Activated naive CD8-positive, alpha-beta T cell (primary cell): ENCODE measurements around the gene GSG1L2.

Experiments used
- H3K27ac Mint-ChIP-seq: one replicate; pipeline ENCODE4 v1.8.0; 2021; ENCODE audit warnings: mixed read lengths
- H3K27me3 Mint-ChIP-seq: one replicate; pipeline ENCODE4 v1.8.0; 2021; ENCODE audit warnings: mixed read lengths
- H3K36me3 Mint-ChIP-seq: one replicate; pipeline ENCODE4 v1.8.0; 2021; ENCODE audit warnings: mixed read lengths
- H3K4me1 Mint-ChIP-seq: one replicate; pipeline ENCODE4 v1.8.0; 2021; ENCODE audit warnings: low read depth, mixed read lengths
- H3K4me3 Mint-ChIP-seq: one replicate; pipeline ENCODE4 v1.8.0; 2021; ENCODE audit warnings: mild to moderate bottlenecking, mixed read lengths
- H3K9me3 Mint-ChIP-seq: one replicate; pipeline ENCODE4 v1.8.0; 2021; ENCODE audit warnings: low read depth, mixed read lengths

The GSG1L2 gene

DNA sequence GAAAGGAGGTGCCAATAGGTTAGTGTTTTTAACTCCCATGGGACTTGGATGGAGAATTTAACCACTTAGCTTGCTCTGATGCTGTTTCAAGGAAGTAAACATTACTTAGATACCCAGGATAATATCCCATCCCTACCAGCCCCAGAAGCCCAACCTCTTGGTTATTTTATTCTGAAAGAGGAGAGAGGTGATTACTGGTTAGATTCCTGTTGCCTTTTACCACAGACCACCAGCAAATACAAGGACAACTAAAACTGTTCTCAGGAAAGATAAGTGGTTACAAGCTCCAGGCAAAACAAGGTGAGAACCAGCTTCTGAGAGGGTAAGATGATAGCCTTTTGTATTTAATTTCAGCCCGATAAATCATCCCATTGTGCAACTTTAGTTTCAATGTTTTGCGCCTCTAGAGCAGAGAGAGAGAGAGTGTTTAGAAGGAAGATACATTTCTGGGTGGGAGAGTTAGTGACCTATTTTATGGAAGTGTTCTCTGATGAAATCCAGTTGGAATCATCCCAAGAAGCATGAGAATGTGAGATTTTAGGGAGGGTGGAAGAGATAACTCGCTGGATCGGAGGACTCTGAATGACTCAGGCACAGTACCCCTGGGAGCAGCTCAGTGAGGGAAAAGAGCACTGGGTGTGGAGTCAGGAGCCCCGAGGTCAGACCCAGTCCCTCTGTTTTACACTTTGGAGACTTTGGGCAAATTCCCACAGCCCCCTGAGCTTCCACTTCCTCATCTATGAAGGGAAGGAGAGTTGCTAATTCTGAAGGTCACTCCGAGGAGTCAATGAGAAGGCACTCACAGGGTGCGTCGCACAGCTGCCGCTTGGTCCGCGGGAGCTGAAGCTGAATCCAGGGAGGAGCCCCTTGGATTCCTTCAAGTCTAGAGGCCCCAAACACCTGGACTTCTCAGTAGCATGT, 15.9 kb upstream of the GSG1L2 start:
- H3K27me3 Mint-ChIP-seq, result peaks cover 2% of the 10 kb centered on the region
- no peak overlapping the region for H3K4me3 Mint-ChIP-seq
- H3K9me3 Mint-ChIP-seq, result no peaks in the 10 kb centered on the region
- H3K27ac Mint-ChIP-seq, result no peak overlapping the region
- no peaks in the 10 kb centered on the region for H3K36me3 Mint-ChIP-seq
- no peaks in the 10 kb centered on the region for H3K4me1 Mint-ChIP-seq

DNA sequence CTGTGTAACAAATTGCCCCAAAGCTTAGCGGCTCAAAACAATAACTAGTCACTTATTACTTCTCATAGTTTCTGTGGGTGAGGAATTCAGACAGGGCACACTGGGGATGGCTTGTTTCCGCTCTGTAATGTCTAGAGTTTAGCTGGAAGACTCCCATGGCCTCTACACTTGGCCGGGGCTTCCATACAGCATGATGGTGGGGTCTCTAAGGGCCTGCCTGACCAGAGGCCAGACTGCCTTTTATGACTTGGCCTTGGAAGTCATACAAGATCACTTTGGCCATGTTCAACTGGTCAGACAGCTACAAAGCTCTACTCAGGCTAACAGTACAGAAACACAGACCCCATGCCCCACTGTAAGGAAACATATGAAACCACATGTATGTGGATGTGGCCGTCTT, 12.0 kb upstream of the GSG1L2 start:
- H3K4me1 Mint-ChIP-seq, result no peaks in the 10 kb centered on the region
- no peaks in the 10 kb centered on the region for H3K9me3 Mint-ChIP-seq
- H3K27ac Mint-ChIP-seq, result no peak overlapping the region

DNA sequence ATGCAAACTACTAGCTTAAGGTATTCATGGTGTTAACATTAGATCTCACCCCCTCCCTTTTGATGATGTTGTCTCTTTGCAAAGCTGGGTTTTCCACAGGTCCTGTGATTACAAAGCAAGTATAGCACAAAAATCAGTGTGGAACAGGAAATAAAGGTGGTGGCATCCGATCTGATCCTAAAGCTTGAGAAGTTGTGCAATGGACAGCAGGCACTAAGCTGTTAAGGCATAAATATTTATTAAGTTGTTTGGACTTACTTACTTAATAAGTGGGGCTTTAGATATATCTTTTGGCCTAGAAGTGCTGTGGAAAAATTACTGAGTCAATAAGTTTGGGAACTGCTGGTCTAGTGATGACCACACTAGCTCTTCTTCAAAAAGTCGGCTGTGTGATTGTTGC, 8.8 kb upstream of the GSG1L2 start:
- H3K4me3 Mint-ChIP-seq, result no peak overlapping the region
- no peak overlapping the region for H3K27ac Mint-ChIP-seq
- peaks cover 2% of the 10 kb centered on the region for H3K27me3 Mint-ChIP-seq
- no peaks in the 10 kb centered on the region for H3K9me3 Mint-ChIP-seq
- H3K36me3 Mint-ChIP-seq, result no peaks in the 10 kb centered on the region
- no peaks in the 10 kb centered on the region for H3K4me1 Mint-ChIP-seq

More for the DNA sequence above, 12.0 kb upstream of the GSG1L2 start:
- H3K36me3 Mint-ChIP-seq, result no peaks in the 10 kb centered on the region
- H3K4me3 Mint-ChIP-seq, result no peak overlapping the region
- H3K27me3 Mint-ChIP-seq, result no peaks in the 10 kb centered on the region

DNA sequence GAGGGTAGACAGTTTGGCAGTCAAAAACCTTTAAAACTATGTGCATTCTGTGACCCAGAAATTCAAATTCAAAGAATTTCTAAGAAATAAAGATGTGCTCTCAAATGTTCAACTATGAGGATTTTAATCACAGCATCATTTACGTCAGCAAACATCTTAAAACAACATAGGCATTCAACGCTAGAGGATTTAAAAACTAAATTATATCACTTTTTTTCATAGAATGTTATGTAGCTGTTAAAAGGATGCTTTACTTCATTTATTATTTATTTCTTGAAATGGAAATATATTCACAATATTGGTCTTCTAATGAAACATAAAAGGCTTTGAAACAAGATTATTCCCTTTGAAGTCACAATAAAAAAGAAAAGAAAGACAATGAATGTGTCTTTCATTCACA, 7.5 kb upstream of the GSG1L2 start:
- no peaks in the 10 kb centered on the region for H3K9me3 Mint-ChIP-seq
- H3K36me3 Mint-ChIP-seq, result no peaks in the 10 kb centered on the region
- no peak overlapping the region for H3K27ac Mint-ChIP-seq
- no peaks in the 10 kb centered on the region for H3K4me1 Mint-ChIP-seq
- peaks cover 6% of the 10 kb centered on the region for H3K27me3 Mint-ChIP-seq
- no peak overlapping the region for H3K4me3 Mint-ChIP-seq

DNA sequence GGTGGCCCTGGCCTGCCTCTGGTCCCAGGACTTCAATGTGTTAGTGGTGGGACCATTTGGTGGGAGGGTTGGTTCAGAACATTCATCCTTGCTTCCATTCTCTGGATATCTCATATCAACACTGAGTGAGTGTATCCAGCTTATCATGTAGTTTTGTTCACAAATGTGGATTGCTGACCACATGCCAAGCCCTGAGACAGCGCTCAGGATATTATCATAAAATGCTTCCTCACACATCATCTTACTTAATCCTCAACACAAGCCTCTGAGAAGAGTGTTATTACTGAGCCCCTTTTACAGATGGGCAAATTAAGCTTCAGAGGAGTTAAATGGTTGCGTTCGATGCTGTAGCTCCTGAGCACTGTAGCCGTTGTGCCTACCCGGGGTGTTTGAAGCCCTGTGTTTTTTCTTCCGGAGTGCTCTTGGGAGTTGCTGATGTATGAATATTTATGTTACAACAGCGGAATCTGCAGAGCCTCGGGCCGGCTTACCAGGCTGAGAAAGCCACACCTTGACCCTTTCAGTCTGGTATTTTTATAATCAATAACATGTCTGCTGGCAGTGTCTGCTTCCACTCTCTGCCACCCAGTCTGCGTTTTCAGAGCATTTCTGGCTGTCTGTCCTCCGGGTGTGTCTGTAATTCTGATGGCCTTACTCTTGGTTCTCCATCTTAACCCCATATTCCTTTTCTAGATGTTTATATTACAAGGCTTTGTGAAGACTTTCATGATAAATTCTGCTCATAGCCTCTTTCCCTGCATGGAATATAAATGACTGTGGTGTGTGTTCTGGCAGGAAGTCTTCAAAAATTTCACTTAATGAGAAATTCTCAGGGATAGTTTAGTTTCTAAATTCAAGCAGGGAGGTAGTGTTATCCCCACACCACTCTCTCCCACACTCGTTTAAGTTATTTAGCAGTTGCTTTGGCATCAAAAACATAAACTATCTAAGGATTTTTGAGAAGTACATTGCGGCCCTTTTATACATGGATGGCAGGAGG, 6.7 kb upstream of the GSG1L2 start:
- no peak overlapping the region for H3K4me3 Mint-ChIP-seq
- no peaks in the 10 kb centered on the region for H3K9me3 Mint-ChIP-seq
- peaks cover 6% of the 10 kb centered on the region for H3K27me3 Mint-ChIP-seq
- H3K27ac Mint-ChIP-seq, result no peak overlapping the region
- no peaks in the 10 kb centered on the region for H3K4me1 Mint-ChIP-seq
- no peaks in the 10 kb centered on the region for H3K36me3 Mint-ChIP-seq

DNA sequence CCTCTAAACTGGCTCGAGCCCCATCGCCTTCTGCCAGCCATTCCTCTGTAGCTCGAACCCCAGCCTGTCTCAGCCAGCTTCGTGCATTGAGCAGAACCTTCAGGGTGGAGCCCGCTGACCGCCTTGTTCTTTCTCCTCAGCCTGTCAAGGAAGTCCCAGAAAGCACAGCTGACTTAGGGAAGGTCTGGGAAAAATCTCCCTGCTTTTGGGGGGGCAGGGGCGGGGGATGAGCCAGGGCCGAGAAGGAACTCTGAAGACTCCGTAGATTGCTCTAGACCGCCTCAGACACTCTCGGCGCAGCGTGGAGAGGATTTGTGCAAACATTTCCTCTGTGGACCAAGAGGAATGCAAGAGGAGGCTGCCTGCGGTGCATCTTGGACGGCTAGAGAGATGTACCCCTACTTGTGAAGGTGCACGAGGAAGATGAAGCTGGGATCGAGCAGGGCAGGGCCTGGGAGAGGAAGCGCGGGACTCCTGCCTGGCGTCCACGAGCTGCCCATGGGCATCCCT, 3.8 kb upstream of the GSG1L2 start, which contains the start of gene GLP2R:
Gene GLP2R (plus strand): TSS at position 284 of the 510 bp plus-strand sequence. CDS start 140 bp downstream, at position 424.
- Mint-ChIP-seq H3K27me3 (peaks cover 9% of the 10 kb centered on the region), H3K27ac (no peak within 1 kb of the TSS), H3K9me3 (no peaks in the 10 kb centered on the region), H3K36me3 (no peaks in the 10 kb centered on the region), H3K4me3 (no peak within 1 kb of the TSS), H3K4me1 (no peaks in the 10 kb centered on the region)

DNA sequence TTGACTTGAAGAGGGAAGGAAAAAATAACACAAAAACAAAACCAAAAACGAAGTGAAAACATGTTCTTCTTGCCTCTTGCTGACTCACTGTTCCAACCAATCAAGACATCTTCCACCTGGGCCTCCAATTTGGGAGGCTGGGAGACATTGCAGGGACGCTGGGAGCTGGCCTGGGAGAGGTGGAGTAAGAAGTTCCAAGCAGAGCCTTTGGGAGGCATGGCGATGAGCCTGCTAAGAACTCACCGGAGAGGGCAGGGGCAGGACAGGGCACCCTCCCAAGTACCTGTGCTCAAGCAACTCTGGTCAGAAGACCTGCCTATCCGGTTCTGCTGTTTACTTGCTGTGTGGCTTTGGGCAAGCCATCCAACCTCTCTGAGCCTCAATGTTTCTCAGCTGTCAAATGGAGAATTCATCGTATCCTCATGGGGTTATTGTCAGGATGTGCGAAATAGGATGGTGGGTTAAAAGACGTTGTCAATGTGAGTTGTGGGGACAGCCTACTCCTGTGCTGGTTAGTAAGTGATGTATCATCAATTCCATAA, 3.0 kb upstream of the GSG1L2 start:
- no peak overlapping the region for H3K4me3 Mint-ChIP-seq
- H3K36me3 Mint-ChIP-seq, result no peaks in the 10 kb centered on the region
- no peaks in the 10 kb centered on the region for H3K4me1 Mint-ChIP-seq
- H3K27ac Mint-ChIP-seq, result no peak overlapping the region
- peaks cover 9% of the 10 kb centered on the region for H3K27me3 Mint-ChIP-seq
- H3K9me3 Mint-ChIP-seq, result no peaks in the 10 kb centered on the region

DNA sequence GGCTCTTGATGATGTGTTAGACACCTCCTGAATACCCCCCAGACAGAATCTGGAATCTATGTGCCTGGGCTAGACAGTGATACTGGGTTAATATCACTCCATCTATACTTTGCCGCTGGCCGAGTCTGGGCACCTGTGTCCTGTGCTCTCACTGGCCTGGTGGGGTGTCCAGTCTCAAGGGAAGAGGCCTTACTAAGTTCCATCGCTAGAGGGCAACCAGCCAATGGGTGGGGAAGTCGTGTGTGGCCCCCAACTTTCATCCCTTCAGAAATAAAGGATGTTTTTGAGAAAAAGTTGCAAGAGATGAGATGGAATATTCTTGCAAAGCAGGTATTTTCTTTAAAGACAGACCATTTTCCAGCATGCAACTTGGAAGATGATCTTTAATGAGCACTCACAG, 2.2 kb upstream of the GSG1L2 start:
- no peaks in the 10 kb centered on the region for H3K4me1 Mint-ChIP-seq
- H3K4me3 Mint-ChIP-seq, result no peak overlapping the region
- H3K9me3 Mint-ChIP-seq, result no peaks in the 10 kb centered on the region
- no peak overlapping the region for H3K27ac Mint-ChIP-seq
- peaks cover 10% of the 10 kb centered on the region for H3K27me3 Mint-ChIP-seq
- no peaks in the 10 kb centered on the region for H3K36me3 Mint-ChIP-seq

DNA sequence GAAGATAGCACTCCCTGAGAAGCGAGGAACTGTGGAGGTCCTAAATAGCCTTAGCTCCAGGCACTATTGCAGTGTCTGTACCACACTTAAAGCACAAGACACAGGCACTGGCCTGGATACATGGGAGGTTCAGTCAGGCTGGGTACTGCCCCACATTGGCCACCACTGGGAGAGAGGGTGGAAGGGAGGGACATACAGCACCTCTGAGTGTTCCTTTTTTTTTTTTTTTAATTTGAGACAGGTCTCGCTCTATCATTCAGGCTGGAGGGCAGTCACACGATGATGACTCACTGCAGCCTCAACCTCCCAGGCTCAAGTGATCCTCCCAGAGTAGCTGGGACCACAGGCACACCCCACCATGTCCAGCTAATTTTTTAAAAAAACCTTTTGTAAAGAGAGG, 1.4 kb downstream of the GSG1L2 start:
- Mint-ChIP-seq H3K27ac (no peak overlapping the region), H3K27me3 (peaks cover 12% of the 10 kb centered on the region), H3K4me3 (no peak overlapping the region), H3K4me1 (no peaks in the 10 kb centered on the region), H3K9me3 (no peaks in the 10 kb centered on the region), H3K36me3 (no peaks in the 10 kb centered on the region)

DNA sequence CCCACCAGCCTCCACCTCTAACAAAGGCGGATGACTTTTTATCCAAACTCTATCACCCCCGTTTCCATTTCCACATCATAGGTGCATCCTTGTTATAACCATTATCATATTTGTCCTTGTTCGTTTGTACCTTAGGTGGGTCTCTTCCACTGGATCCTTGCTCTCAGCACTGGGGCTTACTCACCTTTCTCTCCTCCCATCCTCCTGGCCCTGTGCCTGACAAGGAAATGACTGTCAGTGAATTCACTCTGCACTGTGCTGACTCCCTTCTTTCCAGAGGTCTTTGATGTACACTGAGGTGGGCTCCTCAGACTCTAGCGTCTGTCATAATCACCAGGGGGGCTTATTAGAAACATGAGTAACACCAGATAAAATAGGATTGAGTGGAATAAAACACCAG, 3.1 kb downstream of the GSG1L2 start:
- Mint-ChIP-seq H3K27me3 (peaks cover 7% of the 10 kb centered on the region), H3K4me3 (no peak overlapping the region)

DNA sequence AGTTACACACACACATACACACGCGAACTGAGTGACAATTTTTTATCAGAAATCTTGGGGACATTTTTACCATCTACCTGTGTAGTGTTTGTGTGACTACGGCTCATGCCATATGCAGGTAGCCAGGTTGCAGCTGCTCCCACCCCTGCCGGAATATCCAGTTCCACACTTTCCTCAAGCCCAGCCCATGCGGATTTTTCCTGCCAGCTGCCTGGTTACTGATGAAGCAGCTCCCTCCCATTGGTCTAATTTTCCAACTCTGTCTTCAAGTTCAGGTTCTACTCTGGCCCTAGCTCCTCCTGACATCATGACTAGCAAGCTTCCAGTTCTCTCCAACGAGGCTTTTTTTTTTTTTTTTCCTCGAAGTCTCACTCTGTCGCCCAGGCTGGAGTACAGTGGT, 4.8 kb downstream of the GSG1L2 start:
- H3K27me3 Mint-ChIP-seq, result peaks cover 4% of the 10 kb centered on the region
- no peaks in the 10 kb centered on the region for H3K36me3 Mint-ChIP-seq
- H3K4me3 Mint-ChIP-seq, result no peak overlapping the region
- no peaks in the 10 kb centered on the region for H3K9me3 Mint-ChIP-seq
- H3K27ac Mint-ChIP-seq, result no peak overlapping the region
- H3K4me1 Mint-ChIP-seq, result no peaks in the 10 kb centered on the region

More for the DNA sequence above, 3.1 kb downstream of the GSG1L2 start:
- Mint-ChIP-seq H3K9me3 (no peaks in the 10 kb centered on the region), H3K27ac (no peak overlapping the region), H3K4me1 (no peaks in the 10 kb centered on the region), H3K36me3 (no peaks in the 10 kb centered on the region)

DNA sequence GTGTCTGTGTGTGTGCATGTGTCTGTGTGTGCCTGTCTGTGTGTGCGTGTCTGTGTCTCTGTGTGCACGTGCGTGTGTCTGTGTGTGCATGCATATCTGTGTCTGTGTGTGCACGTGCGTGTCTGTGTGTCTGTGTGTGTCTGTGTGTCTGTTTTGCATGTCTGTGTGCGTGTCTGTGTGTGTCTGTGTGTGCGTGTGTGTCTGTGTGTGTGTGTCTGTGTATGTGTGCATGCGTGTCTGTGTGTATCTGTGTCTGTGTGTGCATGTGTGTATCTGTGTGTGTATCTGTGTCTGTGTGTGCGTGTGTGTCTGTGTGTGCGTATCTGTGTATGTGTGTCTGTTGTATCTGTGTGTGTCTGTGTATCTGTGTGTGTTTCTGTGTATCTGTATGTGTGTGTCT, 5.4 kb downstream of the GSG1L2 start:
- no peaks in the 10 kb centered on the region for H3K4me1 Mint-ChIP-seq
- H3K9me3 Mint-ChIP-seq, result no peaks in the 10 kb centered on the region
- H3K27ac Mint-ChIP-seq, result no peak overlapping the region
- peaks cover 4% of the 10 kb centered on the region for H3K27me3 Mint-ChIP-seq
- no peaks in the 10 kb centered on the region for H3K36me3 Mint-ChIP-seq
- H3K4me3 Mint-ChIP-seq, result no peak overlapping the region

DNA sequence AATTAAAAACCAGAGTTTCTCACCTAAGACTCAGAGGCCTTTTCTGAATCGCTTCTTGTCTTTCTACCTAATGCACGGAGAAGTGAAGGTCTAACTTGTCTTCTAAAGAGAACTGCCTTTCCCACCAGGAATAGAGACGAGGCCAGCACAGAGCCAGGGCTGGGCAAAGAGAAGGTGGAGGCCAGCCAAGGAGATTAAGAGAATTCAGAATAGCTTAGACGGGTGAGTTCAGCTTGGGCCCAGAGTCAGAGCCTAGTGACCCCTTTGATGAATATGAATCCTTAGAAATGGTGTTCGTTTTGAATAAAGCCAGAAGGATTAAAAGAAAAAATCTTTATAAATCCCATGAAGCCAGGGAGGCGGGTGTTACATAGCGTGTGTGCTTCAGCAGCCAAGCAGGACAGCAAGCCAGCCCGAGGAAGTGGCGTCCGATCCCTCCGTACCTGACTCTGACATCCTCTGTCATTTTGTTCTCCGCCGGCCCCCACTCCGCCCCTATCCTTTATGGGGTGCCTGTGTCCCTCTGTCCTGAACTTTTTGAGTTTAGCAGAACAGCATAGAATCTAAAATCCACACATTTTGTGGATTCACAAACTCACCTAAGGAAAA, 7.4 kb downstream of the GSG1L2 start:
- H3K27me3 Mint-ChIP-seq, result peaks cover 9% of the 10 kb centered on the region
- no peaks in the 10 kb centered on the region for H3K36me3 Mint-ChIP-seq
- H3K9me3 Mint-ChIP-seq, result no peaks in the 10 kb centered on the region
- no peak overlapping the region for H3K27ac Mint-ChIP-seq
- no peak overlapping the region for H3K4me3 Mint-ChIP-seq
- no peaks in the 10 kb centered on the region for H3K4me1 Mint-ChIP-seq

DNA sequence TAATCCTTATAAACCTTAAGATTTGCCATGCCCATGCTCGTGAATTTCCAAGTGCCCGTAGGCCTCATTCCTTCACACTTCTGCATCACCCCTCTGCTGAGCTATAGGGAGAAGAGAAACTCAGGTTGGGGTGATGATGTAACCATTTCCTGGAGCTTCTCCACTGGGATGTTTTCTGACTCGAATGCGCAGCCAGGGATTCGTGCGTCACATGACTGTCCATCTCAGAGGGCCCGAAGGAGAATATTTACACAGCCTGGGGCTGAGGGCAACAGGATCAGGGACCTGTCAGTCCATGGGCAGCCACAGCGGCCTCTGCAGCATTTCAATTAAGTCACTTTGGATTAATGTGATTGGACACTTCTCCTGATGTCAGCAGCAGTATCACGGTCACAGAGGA, 8.7 kb downstream of the GSG1L2 start:
- no peaks in the 10 kb centered on the region for H3K4me1 Mint-ChIP-seq
- peaks cover 5% of the 10 kb centered on the region for H3K27me3 Mint-ChIP-seq
- no peak overlapping the region for H3K4me3 Mint-ChIP-seq
- H3K27ac Mint-ChIP-seq, result no peak overlapping the region
- H3K36me3 Mint-ChIP-seq, result no peaks in the 10 kb centered on the region
- no peaks in the 10 kb centered on the region for H3K9me3 Mint-ChIP-seq
